GM12875 (cell line): ENCODE data around the gene LRRC2.
"Not testable (repeated sequence)": the region's sequence is repeated elsewhere in the genome, so short reads cannot be mapped to it uniquely, and the experiment has no call there.

Experiments
- H3K4me3 ChIP-seq: one replicate; pipeline ENCODE4 v1.5.1; 2011; ENCODE audit warnings: low read depth, low read length, control low read depth
- CTCF ChIP-seq: IDR thresholded peaks from 2 replicates; pipeline ENCODE4 v1.5.1; 2011; ENCODE audit warnings: low read depth, mild to moderate bottlenecking, control low read depth, inconsistent platforms, low read length, moderate library complexity, borderline replicate concordance; ENCODE audit not compliant: insufficient read depth

The LRRC2 gene

GRCh38 chr3:46593979-46594378 lies 27.9 kb upstream of the LRRC2 start:
- no peak overlapping the region for H3K4me3 ChIP-seq
- no peak for TF ChIP-seq CTCF

- no peak for TF ChIP-seq CTCF
- no peak overlapping the region for H3K4me3 ChIP-seq
These were observed 27.3 kb upstream of the LRRC2 start for GRCh38 chr3:46593274-46593862.

GRCh38 chr3:46587268-46587667 lies 21.2 kb upstream of the LRRC2 start:
- not testable (repeated sequence) for H3K4me3 ChIP-seq

GRCh38 chr3:46586738-46587246 lies 20.7 kb upstream of the LRRC2 start:
- H3K4me3 ChIP-seq = no peak overlapping the region
- no peak for TF ChIP-seq CTCF

GRCh38 chr3:46585799-46586693 lies 19.9 kb upstream of the LRRC2 start:
- TF ChIP-seq CTCF = no peak
- no peak overlapping the region for H3K4me3 ChIP-seq

GRCh38 chr3:46584598-46585467 lies 18.7 kb upstream of the LRRC2 start:
- no peak for TF ChIP-seq CTCF
- no peak overlapping the region for H3K4me3 ChIP-seq

- no peak overlapping the region for H3K4me3 ChIP-seq
- no peak for TF ChIP-seq CTCF
These were observed 14.6 kb upstream of the LRRC2 start for GRCh38 chr3:46580675-46581074.
